PC-3 (cell line): ENCODE measurements around the gene GSX1. TPM values are rescaled to one million over a fixed set of nuclear protein-coding genes. Genes with fewer than 3 reads are reported as not detected.

Experiments
- ATAC-seq: fragments of 200-7000 bp; cut with Tn5 transposase; 2 replicates; pipeline ENCODE4 v1.9.1; 2020; ENCODE audit warnings: mild to moderate bottlenecking, moderate library complexity
- BruUV-seq: library from RNA; stranded (reverse); fragments of 400-500 nt; replicated peaks from 2 replicates; lab custom pipeline; 2021; lab: Mats Ljungman, UMichigan
- CTCF ChIA-PET: fragments of 300-600 bp; sonication (Branson Sonifier 250); formaldehyde crosslinking; loops from one replicate; lab custom pipeline; 2022; ENCODE audit warnings: antibody characterized with exemption; lab: Charles Lee
- POLR2A ChIA-PET: fragments of 300-600 bp; sonication (Branson Sonifier 250); formaldehyde crosslinking; loops from one replicate; lab custom pipeline; 2022; ENCODE audit warnings: antibody characterized with exemption; ENCODE audit not compliant: unreplicated experiment; lab: Charles Lee
- DNase-seq: peaks from one replicate; pipeline ENCODE4 v3.0.0-alpha.2; 2015
- H2AFZ ChIP-seq: fragments of 300-600 bp; sonication (generic); 2 replicates; pipeline ENCODE4 v1.6.0; 2016; ENCODE audit warnings: antibody characterized with exemption, low read length
- H3F3A ChIP-seq: fragments of 300-600 bp; sonication (generic); one replicate; pipeline ENCODE4 v1.6.0; 2017; ENCODE audit warnings: antibody characterized with exemption, low read length, control low read depth, mild to moderate bottlenecking; ENCODE audit not compliant: unreplicated experiment
- H3K27ac ChIP-seq: fragments of 300-600 bp; sonication (generic); 2 replicates; pipeline ENCODE4 v1.5.1; 2016; ENCODE audit warnings: mild to moderate bottlenecking, low read length
- H3K27me3 ChIP-seq: fragments of 300-600 bp; sonication (generic); 2 replicates; pipeline ENCODE4 v1.6.1; 2016; ENCODE audit warnings: low read length, mixed read lengths
- H3K36me3 ChIP-seq: fragments of 300-600 bp; sonication (generic); 2 replicates; pipeline ENCODE4 v1.6.1; 2016; ENCODE audit warnings: low read depth, mixed run types, low read length, mixed read lengths
- H3K4me1 ChIP-seq: fragments of 300-600 bp; sonication (generic); 2 replicates; pipeline ENCODE4 v1.5.1; 2016; ENCODE audit warnings: low read length; ENCODE audit not compliant: insufficient read depth
- H3K4me2 ChIP-seq: fragments of 300-600 bp; sonication (generic); 2 replicates; pipeline ENCODE4 v1.6.0; 2016; ENCODE audit warnings: low read length
- H3K4me3 ChIP-seq: fragments of 300-600 bp; sonication (generic); 2 replicates; pipeline ENCODE4 v1.5.1; 2016; ENCODE audit warnings: mild to moderate bottlenecking, low read length, mixed read lengths
- H3K79me2 ChIP-seq: fragments of 300-600 bp; sonication (generic); 2 replicates; pipeline ENCODE4 v1.6.1; 2017; ENCODE audit warnings: low read length, mixed read lengths
- H3K9ac ChIP-seq: fragments of 300-600 bp; sonication (generic); 2 replicates; pipeline ENCODE4 v1.6.0; 2016; ENCODE audit warnings: mild to moderate bottlenecking, low read length
- H3K9me2 ChIP-seq: fragments of 300-600 bp; sonication (generic); replicated peaks from 2 replicates; pipeline ENCODE4 v1.6.1; 2016; ENCODE audit warnings: mixed run types, low read length, mixed read lengths
- H3K9me3 ChIP-seq: fragments of 300-600 bp; sonication (generic); 2 replicates; pipeline ENCODE4 v1.6.1; 2016; ENCODE audit warnings: low read length, mixed read lengths
- H4K20me1 ChIP-seq: fragments of 300-600 bp; sonication (generic); 2 replicates; pipeline ENCODE4 v1.6.1; 2016; ENCODE audit warnings: low read length, mixed read lengths
- EZH2 ChIP-seq: fragments of 300-600 bp; sonication (generic); IDR thresholded peaks from one replicate; pipeline ENCODE4 v1.6.1; 2017; ENCODE audit warnings: antibody characterized with exemption, mild to moderate bottlenecking, low read length; ENCODE audit not compliant: unreplicated experiment
- EZH2phosphoT487 ChIP-seq: fragments of 300-600 bp; sonication (generic); IDR thresholded peaks from 2 replicates; pipeline ENCODE4 v1.6.1; 2018; ENCODE audit warnings: mild to moderate bottlenecking, antibody characterized with exemption, low read length, borderline replicate concordance
- intact Hi-C: fragments of 100-400 bp; cut with micrococcal nuclease; formaldehyde crosslinking; loops from 2 replicates; pipeline ENCODE4 v1.9.0; 2023
- total RNA-seq: library from RNA; depleted of rRNA; stranded (reverse); fragments of >200 nt; gene quantifications from 2 replicates; pipeline ENCODE4 v1.2.3, GENCODE V29; 2014
- TF ChIP-seq, protein P1 (sequence below): fragments of 300-600 bp; sonication (generic); conservative IDR thresholded peaks from 2 replicates; pipeline ENCODE4 v1.5.1; 2017; ENCODE audit warnings: antibody characterized with exemption, low read depth, mild to moderate bottlenecking, low read length

The GSX1 gene
- total RNA-seq, 1 experiment from 2014 or later = not detected

DNA sequence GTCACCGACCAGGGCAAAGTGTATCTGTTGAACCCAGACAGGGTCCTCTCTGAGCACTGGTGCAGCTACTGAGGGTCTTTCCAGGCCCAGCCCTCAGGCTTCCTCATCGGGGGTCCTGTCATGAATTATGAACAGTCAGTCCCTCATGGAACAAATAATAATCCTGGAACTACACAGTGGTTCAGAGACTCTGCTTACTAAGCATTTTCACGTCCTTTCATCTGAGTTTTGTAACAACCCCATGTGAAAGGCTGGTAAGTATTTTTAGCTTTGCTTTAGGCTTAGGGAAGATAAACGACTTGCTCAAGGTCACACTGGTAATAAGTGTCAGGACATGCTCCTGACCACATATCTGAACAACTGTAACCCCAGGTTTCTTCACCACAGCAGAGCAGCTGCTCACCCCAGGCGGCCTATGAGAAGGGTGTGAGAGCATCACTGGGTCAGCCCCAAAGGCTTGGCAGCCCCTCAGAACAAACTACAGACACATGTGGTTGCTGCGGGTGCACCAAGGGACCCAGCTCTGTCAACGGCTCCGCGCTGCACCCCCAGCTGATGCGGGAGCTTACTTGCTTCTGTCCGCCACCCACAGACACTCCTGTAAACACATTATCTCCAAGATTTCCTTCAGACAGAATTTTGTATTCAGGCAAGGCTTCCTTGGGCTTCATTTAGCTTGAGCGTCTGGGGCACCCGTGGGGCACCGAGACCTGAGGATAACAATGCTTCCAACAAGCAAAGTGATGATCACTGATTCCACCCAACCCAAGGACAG, 19.4 kb upstream of the GSX1 start:
- Histone ChIP-seq H3K4me2 (no peak overlapping the region), H2AFZ (no peak overlapping the region), H3K9me2 (no peaks in the 10 kb centered on the region), H3K9me3 (no peaks in the 10 kb centered on the region), H3K27me3 (0 out of 2 replicates have a peak, but pooled peaks cover 9% of the 10 kb centered on the region), H3F3A (no peaks in the 10 kb centered on the region), H3K4me1 (peaks cover 11% of the 10 kb centered on the region), H3K9ac (no peak overlapping the region), H3K4me3 (no peak overlapping the region), H4K20me1 (no peaks in the 10 kb centered on the region), H3K27ac (no peak overlapping the region), H3K79me2 (no peaks in the 10 kb centered on the region), H3K36me3 (no peaks in the 10 kb centered on the region)
- intact Hi-C loops = no loop called here
- no TSS peak for BruUV-seq
- POLR2A ChIA-PET = no interaction called here
- ATAC-seq (no peak), DNase-seq (no peak)
- CTCF ChIA-PET = no interaction called here
- TF ChIP-seq, protein P1, sequence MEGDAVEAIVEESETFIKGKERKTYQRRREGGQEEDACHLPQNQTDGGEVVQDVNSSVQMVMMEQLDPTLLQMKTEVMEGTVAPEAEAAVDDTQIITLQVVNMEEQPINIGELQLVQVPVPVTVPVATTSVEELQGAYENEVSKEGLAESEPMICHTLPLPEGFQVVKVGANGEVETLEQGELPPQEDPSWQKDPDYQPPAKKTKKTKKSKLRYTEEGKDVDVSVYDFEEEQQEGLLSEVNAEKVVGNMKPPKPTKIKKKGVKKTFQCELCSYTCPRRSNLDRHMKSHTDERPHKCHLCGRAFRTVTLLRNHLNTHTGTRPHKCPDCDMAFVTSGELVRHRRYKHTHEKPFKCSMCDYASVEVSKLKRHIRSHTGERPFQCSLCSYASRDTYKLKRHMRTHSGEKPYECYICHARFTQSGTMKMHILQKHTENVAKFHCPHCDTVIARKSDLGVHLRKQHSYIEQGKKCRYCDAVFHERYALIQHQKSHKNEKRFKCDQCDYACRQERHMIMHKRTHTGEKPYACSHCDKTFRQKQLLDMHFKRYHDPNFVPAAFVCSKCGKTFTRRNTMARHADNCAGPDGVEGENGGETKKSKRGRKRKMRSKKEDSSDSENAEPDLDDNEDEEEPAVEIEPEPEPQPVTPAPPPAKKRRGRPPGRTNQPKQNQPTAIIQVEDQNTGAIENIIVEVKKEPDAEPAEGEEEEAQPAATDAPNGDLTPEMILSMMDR = no peak
- TF ChIP-seq EZH2phosphoT487 (no peak), EZH2 (no peak)

DNA sequence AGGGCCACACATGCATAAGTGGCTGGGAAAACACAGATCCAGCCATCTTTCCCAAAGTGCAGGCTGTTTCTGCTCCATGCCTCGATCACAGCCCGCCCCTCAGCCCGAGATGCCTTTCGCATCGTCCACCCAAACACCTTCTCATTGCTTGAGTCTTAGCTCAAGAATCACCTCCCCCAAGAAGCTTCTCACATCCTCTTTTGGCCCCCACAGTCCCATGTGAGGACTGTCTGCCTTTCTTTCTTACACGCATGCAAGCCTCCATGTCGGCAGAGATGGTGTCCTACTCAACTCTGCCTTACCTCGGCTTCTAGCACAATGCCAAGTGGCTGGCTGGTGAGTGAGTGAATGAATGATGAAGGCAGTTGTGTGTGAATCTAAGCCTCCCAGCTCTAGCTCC, 18.1 kb upstream of the GSX1 start:
- intact Hi-C loops = no loop called here
- POLR2A ChIA-PET = no interaction called here
- Histone ChIP-seq H3K4me1 (peaks cover 11% of the 10 kb centered on the region), H3F3A (no peaks in the 10 kb centered on the region), H3K4me2 (no peak overlapping the region), H3K27ac (no peak overlapping the region), H3K36me3 (no peaks in the 10 kb centered on the region), H3K79me2 (no peaks in the 10 kb centered on the region), H3K9me2 (no peaks in the 10 kb centered on the region), H3K27me3 (peaks cover 9% of the 10 kb centered on the region; the same call in 1 of the 2 replicates), H3K9ac (no peak overlapping the region), H2AFZ (no peak overlapping the region), H3K9me3 (no peaks in the 10 kb centered on the region), H4K20me1 (no peaks in the 10 kb centered on the region), H3K4me3 (no peak overlapping the region)
- ATAC-seq (no peak), DNase-seq (no peak)
- TF ChIP-seq EZH2phosphoT487 = no peak
- no peak for TF ChIP-seq EZH2
- TF ChIP-seq, protein P1 = no peak
- no TSS peak for BruUV-seq
- CTCF ChIA-PET = interaction anchor here (0.5 kb wide), 1 partner anchor 26 kb away, joined by 3 read pairs; no protein-coding TSS in a partner anchor

DNA sequence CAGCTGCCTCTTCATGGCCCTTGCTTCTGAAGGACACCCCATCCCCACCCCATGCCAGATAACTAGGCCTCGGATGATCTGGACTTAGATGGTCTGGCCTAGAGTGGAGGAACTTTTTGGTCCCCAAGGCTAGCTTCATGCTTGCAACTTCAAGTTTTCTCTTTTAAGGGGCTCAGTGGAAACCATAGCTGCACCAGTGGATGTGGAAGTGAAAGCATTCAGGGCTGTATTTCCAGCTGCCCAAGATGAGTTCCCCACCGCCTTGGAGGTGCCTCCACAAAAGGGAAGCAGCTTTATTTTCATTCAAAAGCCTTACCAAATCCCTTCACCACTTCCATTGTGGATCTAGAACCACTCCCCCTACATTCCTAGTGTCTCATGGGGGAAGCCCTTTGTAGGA, 17.6 kb upstream of the GSX1 start:
- TF ChIP-seq EZH2 (no peak), EZH2phosphoT487 (no peak)
- TF ChIP-seq, protein P1 = no peak
- no peaks in the 10 kb centered on the region for H3K9me2 ChIP-seq
- no peaks in the 10 kb centered on the region for H3F3A ChIP-seq
- no peaks in the 10 kb centered on the region for H3K9me3 ChIP-seq
- H2AFZ ChIP-seq = no peak overlapping the region
- H4K20me1 ChIP-seq = no peaks in the 10 kb centered on the region
- peaks cover 11% of the 10 kb centered on the region for H3K4me1 ChIP-seq
- H3K9ac ChIP-seq = no peak overlapping the region
- no peak overlapping the region for H3K4me2 ChIP-seq
- ChIA-PET POLR2A (no interaction called here), CTCF (no interaction called here)
- H3K4me3 ChIP-seq = no peak overlapping the region
- no peaks in the 10 kb centered on the region for H3K36me3 ChIP-seq
- H3K27ac ChIP-seq = no peak overlapping the region
- DNase-seq (no peak), ATAC-seq (no peak)
- no TSS peak for BruUV-seq
- no peaks in the 10 kb centered on the region for H3K79me2 ChIP-seq
- peaks cover 8% of the 10 kb centered on the region; the same call in 1 of the 2 replicates for H3K27me3 ChIP-seq
- intact Hi-C loops = no loop called here
